SK-N-SH treated with all-trans-retinoic acid at 6 μM for 48 hours (cell line): ENCODE measurements around the gene NTN3.

Experiments used
- ATAC-seq: fragments of 200-7000 bp; cut with Tn5 transposase; 3 replicates; pipeline ENCODE4 v1.9.1; 2020; ENCODE audit warnings: mild to moderate bottlenecking, moderate library complexity
- ARNTL ChIP-seq: fragments of 450-650 bp; formaldehyde crosslinking; IDR thresholded peaks from 2 replicates; pipeline ENCODE4 v1.5.0; 2020; ENCODE audit warnings: low read depth, mild to moderate bottlenecking, moderate library complexity, borderline replicate concordance
- BACH2 ChIP-seq: fragments of 250-450 bp; sonication (Bioruptor Pico); IDR thresholded peaks from 2 replicates; pipeline ENCODE4 v1.9.0; 2021; ENCODE audit warnings: mild to moderate bottlenecking, borderline replicate concordance
- CREB5 ChIP-seq: fragments of 250-450 bp; sonication (Bioruptor Pico); IDR thresholded peaks from 2 replicates; pipeline ENCODE4 v1.5.1; 2020; ENCODE audit warnings: low read depth, mild to moderate bottlenecking, moderate library complexity
- CSDC2 ChIP-seq: fragments of 250-450 bp; sonication (Bioruptor Pico); IDR thresholded peaks from 2 replicates; pipeline ENCODE4 v1.5.0; 2020; ENCODE audit warnings: mild to moderate bottlenecking, moderate library complexity
- ESRRG ChIP-seq: fragments of 250-450 bp; sonication (Bioruptor Pico); IDR thresholded peaks from 2 replicates; pipeline ENCODE4 v1.6.1; 2021; ENCODE audit warnings: mild to moderate bottlenecking
- GLIS3 ChIP-seq: fragments of 250-450 bp; sonication (Bioruptor Pico); IDR thresholded peaks from 2 replicates; pipeline ENCODE4 v1.5.0; 2020; ENCODE audit warnings: mild to moderate bottlenecking, moderate library complexity
- ISL1 ChIP-seq: fragments of 250-450 bp; sonication (Bioruptor Pico); IDR thresholded peaks from 2 replicates; pipeline ENCODE4 v2.1.2; 2022; ENCODE audit warnings: mild to moderate bottlenecking, moderate library complexity
- OSR1 ChIP-seq: fragments of 250-450 bp; sonication (Bioruptor Pico); IDR thresholded peaks from 2 replicates; pipeline ENCODE4 v1.8.0; 2022; ENCODE audit warnings: moderate library complexity, mild to moderate bottlenecking, inconsistent platforms
- PATZ1 ChIP-seq: fragments of 250-450 bp; sonication (Bioruptor Pico); IDR thresholded peaks from 2 replicates; pipeline ENCODE4 v1.8.0; 2020; ENCODE audit warnings: mild to moderate bottlenecking, moderate library complexity, borderline replicate concordance
- POU6F1 ChIP-seq: fragments of 250-450 bp; sonication (Bioruptor Pico); IDR thresholded peaks from 2 replicates; pipeline ENCODE4 v1.8.0; 2021; ENCODE audit warnings: low read depth, mild to moderate bottlenecking, moderate library complexity, borderline replicate concordance
- PPARA ChIP-seq: fragments of 250-450 bp; sonication (Bioruptor Pico); IDR thresholded peaks from 2 replicates; pipeline ENCODE4 v1.5.0; 2020; ENCODE audit warnings: mild to moderate bottlenecking, borderline replicate concordance
- RARB ChIP-seq: fragments of 250-450 bp; sonication (Bioruptor Pico); IDR thresholded peaks from 2 replicates; pipeline ENCODE4 v1.8.0; 2021; ENCODE audit warnings: mild to moderate bottlenecking, moderate library complexity
- SNAI2 ChIP-seq: fragments of 250-450 bp; sonication (Bioruptor Pico); IDR thresholded peaks from 2 replicates; pipeline ENCODE4 v1.5.0; 2020; ENCODE audit warnings: mild to moderate bottlenecking, moderate library complexity
- TCF4 ChIP-seq: fragments of 250-450 bp; sonication (Bioruptor Pico); IDR thresholded peaks from 2 replicates; pipeline ENCODE4 v1.8.0; 2021; ENCODE audit warnings: mild to moderate bottlenecking, moderate library complexity, borderline replicate concordance
- TOX ChIP-seq: fragments of 250-450 bp; sonication (Bioruptor Pico); IDR thresholded peaks from 2 replicates; pipeline ENCODE4 v1.8.0; 2021; ENCODE audit warnings: mild to moderate bottlenecking, moderate library complexity, borderline replicate concordance
- ZFP3 ChIP-seq: fragments of 250-450 bp; sonication (Bioruptor Pico); IDR thresholded peaks from 2 replicates; pipeline ENCODE4 v1.5.0; 2020; ENCODE audit warnings: mild to moderate bottlenecking, moderate library complexity
- ZFP30 ChIP-seq: fragments of 450-650 bp; formaldehyde crosslinking; IDR thresholded peaks from 2 replicates; pipeline ENCODE4 v1.5.0; 2022; ENCODE audit warnings: mild to moderate bottlenecking, moderate library complexity
- ZNF8 ChIP-seq: fragments of 450-650 bp; formaldehyde crosslinking; IDR thresholded peaks from 2 replicates; pipeline ENCODE4 v1.5.0; 2020; ENCODE audit warnings: mild to moderate bottlenecking, moderate library complexity
- TF ChIP-seq, protein P1 (sequence below): fragments of 250-450 bp; sonication (Bioruptor Pico); IDR thresholded peaks from 2 replicates; pipeline ENCODE4 v1.5.1; 2021; ENCODE audit warnings: mild to moderate bottlenecking, moderate library complexity

The NTN3 gene

GRCh38 chr16:2450535-2450934, 20.6 kb upstream of the NTN3 start:
- TF ChIP-seq ZNF8 (CRISPR knock-in tag) (no peak), ARNTL (CRISPR knock-in tag) (no peak), TCF4 (no peak), POU6F1 (CRISPR knock-in tag) (no peak), GLIS3 (CRISPR knock-in tag) (no peak), SNAI2 (no peak), RARB (CRISPR knock-in tag) (no peak), TOX (CRISPR knock-in tag) (no peak), BACH2 (CRISPR knock-in tag) (no peak), ISL1 (CRISPR knock-in tag) (no peak), CSDC2 (CRISPR knock-in tag) (no peak), OSR1 (no peak), CREB5 (CRISPR knock-in tag) (no peak), ESRRG (CRISPR knock-in tag) (no peak), PPARA (CRISPR knock-in tag) (no peak), ZFP30 (CRISPR knock-in tag) (no peak)
- TF ChIP-seq, protein P1, sequence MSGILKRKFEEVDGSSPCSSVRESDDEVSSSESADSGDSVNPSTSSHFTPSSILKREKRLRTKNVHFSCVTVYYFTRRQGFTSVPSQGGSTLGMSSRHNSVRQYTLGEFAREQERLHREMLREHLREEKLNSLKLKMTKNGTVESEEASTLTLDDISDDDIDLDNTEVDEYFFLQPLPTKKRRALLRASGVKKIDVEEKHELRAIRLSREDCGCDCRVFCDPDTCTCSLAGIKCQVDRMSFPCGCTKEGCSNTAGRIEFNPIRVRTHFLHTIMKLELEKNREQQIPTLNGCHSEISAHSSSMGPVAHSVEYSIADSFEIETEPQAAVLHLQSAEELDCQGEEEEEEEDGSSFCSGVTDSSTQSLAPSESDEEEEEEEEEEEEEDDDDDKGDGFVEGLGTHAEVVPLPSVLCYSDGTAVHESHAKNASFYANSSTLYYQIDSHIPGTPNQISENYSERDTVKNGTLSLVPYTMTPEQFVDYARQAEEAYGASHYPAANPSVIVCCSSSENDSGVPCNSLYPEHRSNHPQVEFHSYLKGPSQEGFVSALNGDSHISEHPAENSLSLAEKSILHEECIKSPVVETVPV (CRISPR knock-in tag) = no peak
- ATAC-seq = no peak

DNA sequence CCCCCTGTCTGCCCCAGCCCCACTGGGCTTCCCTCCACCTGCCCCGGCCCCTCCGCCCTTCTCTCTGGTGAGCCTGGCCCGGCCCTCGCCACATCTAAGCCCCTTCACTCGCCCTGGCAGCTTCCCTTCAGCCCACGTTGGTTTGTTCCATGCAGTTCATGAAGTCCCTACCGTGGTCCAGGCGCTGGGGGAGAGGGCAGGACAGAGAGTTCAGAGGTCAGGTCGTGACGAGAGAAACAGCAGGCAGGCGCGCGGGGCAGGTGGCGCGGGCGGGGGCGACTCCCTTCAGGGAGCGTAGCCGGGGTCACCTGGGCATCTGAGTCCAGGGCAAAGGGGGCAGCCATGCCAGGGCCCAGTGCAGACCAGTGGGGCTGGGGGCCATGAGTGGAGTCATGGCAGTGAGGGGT, 20.1 kb upstream of the NTN3 start:
- ATAC-seq = no peak
- no peak for TF ChIP-seq ZFP3 (CRISPR knock-in tag)
- TF ChIP-seq, protein P1 (CRISPR knock-in tag) = no peak
- TF ChIP-seq ARNTL (CRISPR knock-in tag) = no peak
- no peak for TF ChIP-seq BACH2 (CRISPR knock-in tag)
- no peak for TF ChIP-seq ZNF8 (CRISPR knock-in tag)
- TF ChIP-seq POU6F1 (CRISPR knock-in tag) = no peak
- no peak for TF ChIP-seq GLIS3 (CRISPR knock-in tag)
- TF ChIP-seq ZFP30 (CRISPR knock-in tag) = no peak
- no peak for TF ChIP-seq CSDC2 (CRISPR knock-in tag)
- TF ChIP-seq SNAI2 = no peak
- no peak for TF ChIP-seq OSR1

DNA sequence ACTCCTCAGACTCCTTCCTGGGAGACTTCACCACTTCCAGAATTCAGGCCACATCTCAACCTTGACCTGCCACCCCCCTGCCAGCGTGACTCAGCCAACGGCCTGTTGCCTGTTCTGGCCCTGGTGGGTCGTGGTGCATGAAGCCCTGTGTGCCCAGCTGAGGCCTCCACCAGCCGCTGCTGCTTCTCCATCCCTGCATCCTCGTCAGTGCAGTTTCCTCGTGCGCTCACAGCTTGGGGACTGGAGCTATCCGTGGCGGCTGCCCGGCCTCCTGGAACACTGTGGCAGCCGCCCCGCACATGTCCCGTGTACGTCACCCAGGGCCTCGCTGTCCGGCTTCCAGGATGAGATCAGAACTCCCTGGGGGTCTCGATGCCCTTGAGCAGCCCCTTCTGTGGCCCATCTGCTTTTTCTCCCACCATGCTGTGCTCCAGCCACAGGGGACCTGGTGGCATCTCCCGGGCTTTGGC, 19.2 kb upstream of the NTN3 start:
- no peak for TF ChIP-seq PATZ1
- TF ChIP-seq BACH2 (CRISPR knock-in tag) = no peak
- no peak for TF ChIP-seq ESRRG (CRISPR knock-in tag)
- TF ChIP-seq, all 23 proteins: peak for 0

More for the DNA sequence above, 19.2 kb upstream of the NTN3 start:
- no peak for ATAC-seq
